Activated effector memory CD4-positive, alpha-beta T cell treated with Interleukin-2 at 50 U/mL for 16 hours (primary cell): ENCODE results near the gene ZFAND6.

Source experiments
- DNase-seq: peaks from one replicate; pipeline ENCODE4 v3.0.0-alpha.2; 2020

Gene ZFAND6

DNA sequence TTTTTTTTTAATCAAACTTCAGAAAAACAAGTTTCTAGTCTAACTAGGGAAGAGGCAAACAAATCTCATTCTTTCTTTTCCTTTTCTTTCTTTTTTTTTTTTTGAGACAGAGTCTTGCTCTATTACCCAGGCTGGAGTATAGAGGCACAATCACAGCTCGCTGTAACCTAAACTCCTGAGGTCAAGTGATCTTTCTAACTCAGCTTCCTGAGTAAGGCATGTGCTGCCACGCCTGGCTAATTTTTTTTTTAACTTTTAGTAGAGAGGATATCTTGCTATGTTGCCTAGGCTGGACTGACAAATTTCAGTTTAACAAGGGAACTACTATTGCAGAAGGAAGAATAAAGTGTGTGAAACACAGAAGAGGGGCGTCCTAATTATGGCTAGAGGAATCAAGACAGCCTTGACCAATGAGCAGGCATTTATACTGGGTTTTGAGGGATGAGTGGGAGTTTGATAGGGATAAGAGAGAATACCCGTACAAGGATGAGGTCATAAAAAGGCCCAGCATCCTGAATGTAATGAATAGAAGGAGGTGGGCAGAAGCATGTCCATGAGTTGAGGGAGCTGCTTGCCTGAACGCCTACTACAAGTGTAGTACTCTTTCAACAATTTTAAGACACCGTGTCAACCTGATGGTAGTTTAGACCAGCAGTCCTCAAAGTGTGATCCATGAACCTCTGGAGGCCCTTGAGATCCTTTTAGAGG lies 6.7 kb upstream of the ZFAND6 start:
- DNase-seq, result no peak

DNA sequence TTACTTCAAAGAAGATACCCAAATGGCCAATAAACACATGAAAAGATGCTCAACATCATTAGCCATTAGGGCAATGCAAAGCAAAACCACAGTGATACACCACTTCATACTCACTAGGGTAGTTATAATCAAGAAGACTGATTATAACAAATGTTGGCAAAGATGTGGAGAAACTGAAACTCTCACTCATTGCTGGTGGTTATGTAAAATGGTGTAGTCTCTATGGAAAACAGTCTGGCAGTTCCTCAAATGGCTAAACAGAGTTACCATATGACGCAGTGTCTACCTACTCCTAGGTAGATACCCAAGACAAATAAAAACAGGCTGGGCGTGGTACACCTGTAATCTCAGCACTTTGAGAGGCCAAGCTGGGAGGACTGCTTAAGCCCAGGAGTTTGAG lies 3.5 kb upstream of the ZFAND6 start:
- no peak for DNase-seq

DNA sequence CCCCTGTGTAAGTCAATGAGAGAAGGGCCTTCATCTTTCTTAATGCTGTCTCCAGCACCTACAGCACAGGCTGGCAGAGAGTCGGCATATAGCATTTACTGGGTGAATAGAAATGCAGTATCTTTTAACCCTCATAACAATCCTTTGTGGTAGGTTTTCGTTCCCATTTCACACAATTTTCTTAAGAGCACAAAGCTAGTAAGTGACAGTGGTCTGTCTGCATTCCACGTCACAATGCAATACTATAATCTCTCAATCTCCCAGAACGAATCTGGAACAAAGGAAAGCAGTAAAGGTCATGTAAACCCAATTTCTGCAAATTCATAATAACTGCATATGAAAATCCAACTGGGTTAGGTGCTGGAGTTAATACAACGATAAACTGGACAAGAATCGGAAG lies 1.4 kb upstream of the ZFAND6 start:
- DNase-seq, result no peak

DNA sequence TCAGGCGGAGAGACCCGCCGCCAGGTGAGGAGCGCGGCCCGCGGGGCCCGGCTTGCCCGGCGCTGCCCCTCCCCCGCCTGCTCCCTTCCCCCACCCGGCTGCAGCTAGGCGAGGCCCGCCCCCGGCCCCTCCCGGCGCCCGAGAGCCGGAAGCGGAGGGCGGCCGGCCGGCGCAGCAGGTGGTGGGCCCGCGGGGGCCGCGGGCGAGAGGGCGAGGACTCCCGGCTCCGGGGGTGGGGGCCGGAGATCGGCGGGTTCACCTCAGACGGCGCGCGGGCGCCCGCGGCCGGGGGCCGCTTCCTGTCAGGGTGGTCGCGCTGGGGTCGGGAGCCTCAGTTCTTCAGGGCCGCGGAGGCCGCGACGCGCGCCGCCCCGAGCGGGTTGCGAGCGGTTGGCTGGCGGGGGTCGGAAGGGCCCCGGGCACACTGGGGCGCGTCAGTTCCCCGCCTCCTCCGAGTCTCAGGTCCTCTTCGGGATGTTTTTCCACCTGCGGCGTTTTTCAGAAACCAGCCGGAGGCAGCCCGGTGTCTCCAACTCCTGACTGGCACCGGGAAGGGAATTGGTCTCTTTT lies 395 bp downstream of the ZFAND6 start:
- no peak for DNase-seq

GRCh38 chr15:80060356-80061006 lies 1.0 kb downstream of the ZFAND6 start:
- no peak for DNase-seq

GRCh38 chr15:80061582-80061981 lies 2.1 kb downstream of the ZFAND6 start:
- DNase-seq, result no peak

DNA sequence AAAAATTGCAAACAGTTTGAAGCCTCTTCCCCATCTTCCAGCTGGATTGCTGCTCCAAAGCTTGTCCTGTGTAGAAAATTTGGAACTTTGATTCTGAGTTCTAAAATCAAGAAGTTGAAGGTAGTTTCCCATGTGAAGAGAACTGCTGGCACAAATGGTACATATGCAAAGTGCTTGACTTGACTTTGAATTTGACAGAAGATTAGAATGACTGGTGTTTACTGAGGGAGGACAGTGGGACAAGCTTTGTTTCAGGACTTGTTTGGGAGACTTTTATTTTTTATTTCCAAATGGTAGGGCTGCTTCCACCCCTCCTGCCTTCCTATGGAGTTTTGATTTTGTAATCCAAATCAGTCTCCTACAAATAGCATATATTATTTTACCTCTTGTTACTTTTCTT lies 7.4 kb downstream of the ZFAND6 start:
- no peak for DNase-seq

DNA sequence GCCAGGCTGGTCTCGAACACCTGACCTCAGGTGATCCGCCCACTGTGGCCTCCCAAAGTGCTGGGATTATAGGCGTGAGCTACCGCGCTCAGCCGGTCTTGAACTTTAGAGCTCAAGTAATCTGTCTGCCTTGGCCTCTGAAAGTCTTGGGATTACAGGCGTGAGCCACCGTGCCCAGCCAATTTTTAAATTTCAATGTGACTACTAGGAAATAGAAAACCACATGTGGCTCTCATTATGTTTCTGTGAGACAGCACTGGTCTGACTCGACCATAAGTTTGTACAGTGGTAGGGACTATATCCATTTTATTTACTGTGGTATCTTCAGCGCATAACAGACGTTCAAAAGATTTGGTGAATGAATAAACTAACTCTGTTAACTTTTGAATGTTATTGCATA lies 9.1 kb downstream of the ZFAND6 start:
- no peak for DNase-seq

DNA sequence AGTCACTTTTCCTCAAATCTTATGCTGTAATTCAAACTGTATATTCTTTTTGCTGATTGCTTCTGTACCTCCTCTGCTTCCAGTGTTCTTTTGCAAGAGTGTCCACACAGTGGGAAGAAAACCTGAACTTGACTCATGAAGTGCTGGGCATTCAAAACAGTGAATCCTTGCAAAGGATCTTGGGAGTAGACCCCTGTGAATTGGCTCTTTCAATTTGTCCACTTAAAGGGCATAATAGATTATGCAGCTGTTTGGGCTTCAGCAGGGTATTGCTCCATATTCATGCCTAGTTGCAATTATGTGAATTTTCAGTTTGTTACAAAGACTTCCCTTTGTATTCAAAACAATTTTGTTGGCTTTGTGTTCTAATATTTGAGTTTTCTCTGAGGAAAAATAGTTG lies 11.4 kb downstream of the ZFAND6 start:
- no peak for DNase-seq

DNA sequence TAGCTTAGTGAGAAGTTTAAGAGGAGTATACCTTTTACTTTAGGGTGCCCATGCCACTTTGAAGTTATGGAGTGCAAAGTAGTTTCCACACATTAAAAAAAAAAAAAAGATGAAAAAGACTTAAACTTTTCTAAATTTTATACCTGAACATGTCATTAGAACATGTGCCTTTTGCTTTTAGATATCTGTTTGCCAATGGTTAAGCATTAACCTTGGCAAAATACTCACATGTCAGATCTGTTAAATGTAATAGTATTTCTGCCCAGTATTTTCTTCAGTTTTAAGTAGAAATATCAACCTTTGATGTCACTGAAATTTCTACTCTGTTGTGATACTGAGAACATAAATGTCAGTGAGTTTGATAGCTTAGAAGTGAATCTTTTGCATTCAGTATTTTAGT lies 12.2 kb downstream of the ZFAND6 start:
- no peak for DNase-seq

- no peak for DNase-seq
These were observed 13.0 kb downstream of the ZFAND6 start for GRCh38 chr15:80072285-80072994.

GRCh38 chr15:80073197-80073596 lies 13.7 kb downstream of the ZFAND6 start:
- DNase-seq, result no peak

DNA sequence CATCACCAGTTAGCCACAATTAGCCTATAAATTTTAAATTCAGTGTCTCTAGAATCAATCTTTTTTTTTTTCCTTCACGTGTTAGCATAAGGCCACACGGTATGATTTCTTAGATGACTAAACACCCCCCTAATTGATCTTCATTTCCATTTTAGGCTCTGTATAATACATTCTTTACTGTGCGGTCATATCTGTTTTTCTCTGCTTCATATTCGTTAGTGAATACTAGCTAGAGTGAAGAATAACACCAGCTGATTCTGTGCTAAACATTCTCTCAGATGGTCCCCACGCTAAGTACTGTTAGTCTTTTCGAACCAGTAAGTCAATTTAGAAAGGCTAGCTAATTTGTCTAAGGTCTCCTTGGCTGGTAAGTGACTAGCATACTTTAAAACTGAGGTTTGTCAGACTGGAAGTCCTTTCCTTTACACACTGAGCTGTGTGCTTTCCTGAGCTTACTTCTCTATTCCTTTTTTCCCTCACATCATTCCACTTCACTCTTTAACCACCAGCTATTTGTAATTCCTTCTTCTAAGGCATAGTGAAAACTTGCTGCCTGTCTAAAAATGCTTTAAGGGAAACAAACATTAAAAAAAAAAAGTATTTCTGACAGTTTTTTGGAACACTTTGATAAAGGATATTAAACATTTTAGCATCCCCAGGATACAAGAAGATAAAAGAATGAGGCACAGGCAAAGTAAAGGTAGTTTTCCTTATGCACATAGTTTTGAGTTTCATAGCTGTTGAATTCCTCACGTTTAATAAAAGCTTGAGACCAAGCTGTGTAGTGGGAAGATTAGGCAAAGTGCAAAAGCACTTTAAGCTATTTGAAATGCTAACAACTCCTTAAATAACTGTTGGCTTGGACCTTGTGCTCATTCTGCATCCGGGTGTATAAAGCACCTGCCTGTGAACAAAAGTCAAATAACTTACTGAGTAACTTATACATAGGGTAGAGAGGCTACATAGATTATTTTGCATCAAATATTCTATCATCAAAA lies 17.1 kb downstream of the ZFAND6 start:
- DNase-seq, result no peak

DNA sequence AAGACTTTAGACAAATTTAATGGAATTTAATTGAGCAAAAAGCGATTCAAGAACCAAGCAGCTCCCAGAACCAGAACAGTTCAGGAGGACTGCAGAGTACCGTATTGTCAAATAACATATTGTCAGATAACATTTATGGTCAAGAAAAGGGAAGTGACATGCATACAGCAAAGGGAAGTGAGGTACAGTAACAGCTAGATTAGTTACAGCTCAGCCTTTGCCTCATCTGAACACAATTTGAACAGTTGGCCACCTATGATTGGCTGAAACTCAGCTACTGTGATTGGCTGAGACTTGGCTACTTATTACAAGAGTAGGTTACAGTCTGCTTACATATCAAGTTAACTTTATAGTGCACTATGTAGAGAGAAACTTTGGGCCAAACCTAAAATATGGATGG lies 21.9 kb downstream of the ZFAND6 start:
- no peak for DNase-seq

GRCh38 chr15:80087104-80087503 lies 27.6 kb downstream of the ZFAND6 start:
- DNase-seq, result no peak

DNA sequence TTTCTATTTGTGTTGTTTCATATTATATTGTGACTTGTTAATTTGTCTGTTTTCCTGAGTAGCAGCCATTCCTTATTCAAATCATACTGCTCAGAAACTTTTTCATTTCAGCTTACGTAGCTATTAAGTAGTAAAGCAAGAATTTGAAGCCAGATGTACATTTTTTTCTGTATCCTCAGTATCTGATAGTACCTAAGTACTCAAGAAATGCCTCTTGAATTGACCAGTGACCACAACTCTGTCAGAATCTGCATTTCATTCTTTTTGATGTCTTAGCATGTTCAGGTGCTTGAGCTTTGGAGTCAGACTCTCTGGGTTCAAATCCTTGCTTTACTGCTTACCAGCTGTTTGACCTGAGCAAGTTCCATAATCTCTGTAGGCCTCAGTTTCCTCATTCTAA lies 30.6 kb downstream of the ZFAND6 start:
- no peak for DNase-seq

DNA sequence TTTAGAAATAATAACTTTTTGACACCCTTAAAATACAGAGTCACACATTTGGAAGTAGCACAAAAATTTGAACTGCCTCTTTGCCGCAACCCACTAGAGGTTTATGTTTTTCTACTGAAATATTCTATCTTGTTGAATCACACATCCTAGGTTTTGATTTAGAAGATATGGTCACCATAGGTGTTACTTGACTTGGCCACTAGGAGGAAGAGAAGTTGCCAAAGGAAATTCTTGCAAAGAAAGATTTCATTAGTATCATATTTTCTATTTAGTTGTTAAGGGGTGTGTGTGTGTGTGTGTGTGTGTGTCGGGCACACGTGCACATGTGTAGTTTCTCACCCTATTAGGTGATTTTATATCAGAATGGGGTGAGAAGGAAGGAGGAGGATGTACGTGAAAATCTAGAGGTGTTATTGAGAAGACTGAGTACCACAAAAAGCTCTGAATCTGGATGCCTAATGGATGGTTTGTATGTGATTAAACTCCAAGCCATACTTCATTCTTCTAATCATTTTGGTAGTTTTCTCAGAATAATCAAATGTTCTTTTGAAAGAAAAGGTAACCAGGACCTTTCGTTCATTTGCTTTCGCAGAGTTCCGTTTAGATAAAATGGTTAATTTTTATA lies 31.5 kb downstream of the ZFAND6 start:
- no peak for DNase-seq

DNA sequence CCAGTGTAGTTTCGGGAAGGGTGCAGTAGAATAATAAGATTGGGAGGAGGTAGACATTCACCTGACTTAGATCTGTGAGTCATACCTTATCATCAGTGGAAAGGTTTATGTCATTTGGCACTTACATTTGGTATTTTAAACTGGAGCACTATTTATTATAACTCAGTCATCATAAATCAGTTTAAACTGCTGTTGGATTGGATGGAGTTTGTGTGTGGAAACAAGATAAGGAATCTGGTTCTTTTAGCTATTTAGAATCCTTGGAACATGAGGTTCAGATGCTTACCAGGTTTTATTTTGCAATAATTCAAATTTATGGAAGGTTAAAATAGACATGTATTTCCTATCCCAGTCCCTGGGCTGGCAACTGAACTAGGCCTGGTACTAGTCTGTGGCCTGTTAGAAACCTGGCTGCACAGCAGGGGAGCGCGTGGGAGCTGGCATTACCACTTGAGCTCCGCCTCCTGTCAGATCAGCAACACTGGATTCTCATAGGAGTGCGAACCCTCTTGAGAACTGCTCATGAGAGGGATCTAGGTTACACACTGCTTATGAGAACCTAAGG lies 34.5 kb downstream of the ZFAND6 start:
- DNase-seq, result no peak

DNA sequence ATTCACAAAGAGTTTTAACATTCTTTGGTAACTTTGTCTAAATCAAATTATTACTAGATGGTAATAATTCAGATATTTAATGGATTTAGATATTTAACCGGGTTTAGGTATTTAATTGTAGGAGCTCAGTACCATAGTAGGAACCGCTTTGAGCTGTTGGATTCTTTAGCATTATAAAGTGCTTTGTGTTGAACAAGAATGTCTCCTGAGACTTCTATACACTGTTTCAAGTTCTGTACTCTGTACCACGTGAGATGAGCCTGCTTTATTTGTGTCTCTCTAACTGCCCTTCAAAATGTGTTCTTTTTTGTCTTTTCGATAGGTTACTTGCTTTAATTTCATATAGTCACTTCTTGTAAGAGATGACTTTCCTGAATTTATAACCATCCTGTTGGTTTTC lies 36.0 kb downstream of the ZFAND6 start:
- no peak for DNase-seq

DNA sequence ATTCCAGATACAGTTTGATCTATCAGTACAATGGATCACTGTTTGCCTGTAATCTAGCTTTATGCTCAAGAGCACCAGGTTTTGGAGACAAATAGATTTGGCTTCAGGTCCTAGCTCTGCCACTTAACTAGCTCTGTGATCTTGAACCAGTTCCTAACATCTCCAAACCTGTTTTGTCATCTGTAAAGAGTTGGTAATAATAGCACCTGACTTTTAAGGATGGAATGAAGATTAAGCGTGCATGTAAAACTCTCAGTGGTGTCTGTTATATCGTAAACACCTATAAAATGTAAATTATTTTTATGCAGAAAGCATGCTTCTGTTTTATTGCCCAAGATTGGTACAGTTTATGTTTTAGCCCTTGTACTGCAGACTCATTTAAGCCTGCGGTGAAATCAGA lies 36.5 kb downstream of the ZFAND6 start:
- no peak for DNase-seq

DNA sequence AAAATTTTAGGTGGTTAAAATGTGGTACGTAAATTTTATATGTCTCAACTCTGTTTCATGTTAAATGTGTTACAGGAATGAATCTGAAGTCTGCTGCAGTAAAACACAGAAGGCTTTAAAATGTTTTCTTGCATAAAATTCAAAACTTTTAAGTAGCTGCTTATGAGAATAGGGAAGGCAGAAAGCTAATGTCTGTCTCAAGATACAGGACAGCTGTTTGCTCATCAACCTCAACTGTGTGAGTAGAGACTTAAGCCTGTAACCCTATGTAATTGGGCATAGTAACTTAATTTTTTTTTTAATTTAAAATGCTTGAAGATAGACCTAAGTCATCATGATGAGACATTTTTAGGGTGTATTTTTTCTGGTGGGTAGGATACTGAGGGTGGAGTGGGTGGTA lies 38.9 kb downstream of the ZFAND6 start:
- DNase-seq, result no peak

DNA sequence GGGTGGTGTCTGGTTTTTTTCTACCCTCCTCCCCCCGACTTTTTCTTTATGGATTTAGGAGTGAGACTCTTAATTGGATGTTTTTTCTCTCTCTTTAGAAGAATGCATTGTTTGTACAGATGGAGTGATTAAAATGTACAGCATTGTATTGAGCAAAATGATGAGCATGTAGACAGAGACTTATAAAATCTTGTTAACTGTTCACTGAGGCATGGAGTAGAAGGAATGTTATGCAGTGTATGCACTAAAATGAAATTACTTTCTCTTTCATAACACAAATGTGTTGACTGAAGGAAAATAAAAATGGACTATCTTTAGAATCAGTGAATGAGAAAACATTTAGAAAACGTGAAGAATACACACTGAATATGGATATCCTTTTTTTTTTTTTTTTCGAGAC lies 39.8 kb downstream of the ZFAND6 start:
- no peak for DNase-seq
